Measurements from ENCODE around the gene CAB39. TPM values are rescaled to one million over a fixed set of nuclear protein-coding genes. Genes with fewer than 3 reads are reported as not detected.
A peak's percentile ranks its signal among the peaks of the same experiment; 100 is the strongest.

Gene CAB39
- total and polyA plus RNA-seq, 8 donors, result 9.9 to 41.6 (median 21.0) TPM

DNA sequence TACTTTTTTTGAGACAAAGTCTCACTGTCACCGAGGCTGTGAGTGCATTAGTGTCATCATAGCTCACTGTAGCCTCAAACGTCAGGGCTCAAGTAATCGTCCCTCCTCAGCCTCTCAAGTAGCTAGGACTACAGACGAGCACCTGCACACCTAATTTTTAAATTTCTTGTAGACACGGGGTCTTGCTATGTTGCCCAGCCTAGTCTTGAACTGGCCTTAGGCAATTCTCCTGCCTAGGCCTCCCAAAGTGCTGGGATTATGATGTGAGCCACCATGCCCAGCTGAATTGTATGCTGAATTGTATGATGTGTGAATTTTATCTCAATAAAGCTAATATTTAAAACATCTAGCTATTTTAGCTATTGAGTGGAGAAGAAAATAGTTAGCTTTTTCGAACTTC lies 18.9 kb downstream of the CAB39 start:
- intact Hi-C loops (cut with DNase I), result no loop called here
- WGBS, 2 donors, result 90 to 96% methylated on average over 6 of the region's 6 CpGs
- Histone ChIP-seq H3K27me3 (no peaks in the 10 kb centered on the region), H3K4me1 (peaks cover 0 to 13% (median 10%) of the 10 kb centered on the region in 3 donors), H3K36me3 (no peaks in the 10 kb centered on the region), H3K27ac (no peak overlapping the region), H3K4me3 (no peak overlapping the region), H3K9me3 (no peaks in the 10 kb centered on the region)
- DNase-seq (no peak), FAIRE-seq (no peak), ATAC-seq (no peak)
- TF ChIP-seq, protein P1, sequence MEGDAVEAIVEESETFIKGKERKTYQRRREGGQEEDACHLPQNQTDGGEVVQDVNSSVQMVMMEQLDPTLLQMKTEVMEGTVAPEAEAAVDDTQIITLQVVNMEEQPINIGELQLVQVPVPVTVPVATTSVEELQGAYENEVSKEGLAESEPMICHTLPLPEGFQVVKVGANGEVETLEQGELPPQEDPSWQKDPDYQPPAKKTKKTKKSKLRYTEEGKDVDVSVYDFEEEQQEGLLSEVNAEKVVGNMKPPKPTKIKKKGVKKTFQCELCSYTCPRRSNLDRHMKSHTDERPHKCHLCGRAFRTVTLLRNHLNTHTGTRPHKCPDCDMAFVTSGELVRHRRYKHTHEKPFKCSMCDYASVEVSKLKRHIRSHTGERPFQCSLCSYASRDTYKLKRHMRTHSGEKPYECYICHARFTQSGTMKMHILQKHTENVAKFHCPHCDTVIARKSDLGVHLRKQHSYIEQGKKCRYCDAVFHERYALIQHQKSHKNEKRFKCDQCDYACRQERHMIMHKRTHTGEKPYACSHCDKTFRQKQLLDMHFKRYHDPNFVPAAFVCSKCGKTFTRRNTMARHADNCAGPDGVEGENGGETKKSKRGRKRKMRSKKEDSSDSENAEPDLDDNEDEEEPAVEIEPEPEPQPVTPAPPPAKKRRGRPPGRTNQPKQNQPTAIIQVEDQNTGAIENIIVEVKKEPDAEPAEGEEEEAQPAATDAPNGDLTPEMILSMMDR (IDR thresholded peaks at IDR 0.05), result no peak

DNA sequence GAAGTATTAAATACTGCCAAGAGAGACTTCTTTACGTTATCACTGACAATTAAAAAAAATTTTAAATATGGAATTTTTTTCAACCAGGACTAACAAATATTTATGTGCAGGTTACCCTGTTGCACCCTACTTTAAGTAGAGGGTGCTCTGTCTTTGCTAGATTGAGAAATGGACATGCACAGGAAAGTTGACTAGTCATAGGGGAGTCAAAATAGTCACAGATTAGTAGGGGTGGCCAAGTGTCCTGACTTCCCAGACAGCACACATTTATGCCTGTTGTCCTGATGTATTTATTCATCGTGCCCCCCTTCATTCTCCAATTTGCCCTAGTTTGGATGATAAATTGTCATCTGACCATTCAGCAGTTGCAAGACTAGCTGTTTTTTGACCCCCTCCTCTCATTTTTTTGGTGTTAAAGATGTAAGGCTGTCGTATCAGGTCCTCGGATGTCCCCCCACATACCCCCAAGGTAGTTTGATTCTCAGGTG lies 20.3 kb downstream of the CAB39 start:
- ATAC-seq (no peak), FAIRE-seq (no peak), DNase-seq (no peak)
- intact Hi-C loops (cut with DNase I), result no loop called here
- no peak overlapping the region for H3K27ac ChIP-seq
- 68 to 81% methylated on average over 4 of the region's 4 CpGs for WGBS, 2 donors
- H3K9me3 ChIP-seq, result no peaks in the 10 kb centered on the region
- no peaks in the 10 kb centered on the region for H3K36me3 ChIP-seq
- TF ChIP-seq, protein P1 (IDR thresholded peaks at IDR 0.05), result no peak
- no peak overlapping the region for H3K4me3 ChIP-seq
- H3K4me1 ChIP-seq, result peaks cover 12 to 27% (median 23%) of the 10 kb centered on the region in 3 donors
- no peaks in the 10 kb centered on the region for H3K27me3 ChIP-seq

DNA sequence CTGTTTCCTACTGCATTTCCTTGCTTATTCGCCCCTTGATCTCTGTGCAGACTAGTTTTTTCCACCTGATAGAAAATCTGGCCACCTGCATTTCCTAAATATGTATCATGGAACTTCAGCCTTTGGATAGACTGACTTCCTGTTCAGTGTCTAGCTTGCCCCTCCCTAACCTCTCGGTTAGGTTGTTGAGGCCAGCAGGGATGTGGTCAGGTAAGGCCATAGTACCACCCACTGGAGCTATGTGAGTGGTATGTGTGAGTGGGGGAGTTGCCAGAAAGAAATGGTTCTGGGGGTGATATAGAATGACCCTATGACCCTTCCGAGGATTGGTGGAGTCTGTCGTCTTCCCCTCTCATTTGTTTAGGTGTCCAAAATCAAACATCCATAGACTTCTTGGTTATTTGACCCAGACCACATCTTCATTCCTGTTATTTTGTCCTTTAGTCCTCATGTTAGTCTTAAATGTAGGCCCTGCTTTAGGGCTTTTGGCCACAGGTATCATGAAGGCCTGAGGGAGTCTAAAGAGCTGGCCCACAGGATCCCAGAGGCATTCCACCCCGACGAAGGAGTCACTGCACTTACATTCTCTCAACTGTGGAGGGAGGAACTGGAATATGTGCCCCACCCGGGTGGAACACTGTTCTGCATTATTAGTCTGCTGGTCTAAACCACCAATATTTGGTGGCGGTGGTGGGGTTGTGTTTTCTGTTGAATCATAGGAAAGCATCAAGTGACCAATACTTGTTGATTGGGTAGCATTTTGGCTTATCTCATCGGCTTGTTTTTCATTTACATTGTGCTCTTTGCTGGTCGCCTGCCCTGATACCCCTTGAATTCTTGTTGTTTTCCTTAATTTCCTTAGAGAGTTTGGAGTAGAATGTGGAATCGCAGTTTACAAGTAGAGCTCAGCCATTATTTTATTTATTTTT lies 21.9 kb downstream of the CAB39 start:
- ATAC-seq (no peak), FAIRE-seq (no peak), DNase-seq (no peak)
- H3K27ac ChIP-seq, result no peak overlapping the region
- 90 to 95% methylated on average over 11 of the region's 11 CpGs for WGBS, 2 donors
- TF ChIP-seq, protein P1 (IDR thresholded peaks at IDR 0.05), result no peak
- H3K36me3 ChIP-seq, result no peaks in the 10 kb centered on the region
- H3K4me3 ChIP-seq, result no peak overlapping the region
- intact Hi-C loops (cut with DNase I), result no loop called here
- H3K4me1 ChIP-seq, result peaks cover 12 to 43% (median 36%) of the 10 kb centered on the region in 3 donors
- H3K27me3 ChIP-seq, result no peaks in the 10 kb centered on the region
- H3K9me3 ChIP-seq, result no peaks in the 10 kb centered on the region

DNA sequence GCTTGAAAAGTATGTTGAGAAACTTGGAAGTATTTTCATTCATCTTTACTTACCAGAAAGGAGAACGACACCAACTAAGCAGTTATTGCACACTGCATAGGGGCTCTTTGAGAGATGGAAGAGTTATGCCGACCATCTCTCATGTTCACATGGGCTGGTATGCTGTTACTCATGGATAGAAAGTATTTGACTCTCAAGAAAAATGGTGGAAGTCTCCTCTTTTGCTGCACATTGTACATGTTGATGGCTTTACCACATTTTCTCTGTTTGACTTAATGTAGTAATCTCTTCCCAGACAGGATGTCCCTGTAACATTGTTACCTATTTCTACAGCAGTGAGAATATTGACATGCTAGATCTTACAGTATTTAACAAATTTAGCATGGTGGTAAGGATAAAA lies 23.2 kb downstream of the CAB39 start:
- DNase-seq (no peak), FAIRE-seq (no peak), ATAC-seq (no peak)
- Histone ChIP-seq H3K36me3 (no peaks in the 10 kb centered on the region), H3K27me3 (no peaks in the 10 kb centered on the region), H3K27ac (no peak overlapping the region), H3K4me3 (no peak overlapping the region), H3K9me3 (no peaks in the 10 kb centered on the region), H3K4me1 (peaks cover 12 to 49% (median 35%) of the 10 kb centered on the region in 3 donors)
- TF ChIP-seq, protein P1 (IDR thresholded peaks at IDR 0.05), result no peak
- 89 to 95% methylated on average over 2 of the region's 2 CpGs for WGBS, 2 donors
- intact Hi-C loops (cut with DNase I), result no loop called here

DNA sequence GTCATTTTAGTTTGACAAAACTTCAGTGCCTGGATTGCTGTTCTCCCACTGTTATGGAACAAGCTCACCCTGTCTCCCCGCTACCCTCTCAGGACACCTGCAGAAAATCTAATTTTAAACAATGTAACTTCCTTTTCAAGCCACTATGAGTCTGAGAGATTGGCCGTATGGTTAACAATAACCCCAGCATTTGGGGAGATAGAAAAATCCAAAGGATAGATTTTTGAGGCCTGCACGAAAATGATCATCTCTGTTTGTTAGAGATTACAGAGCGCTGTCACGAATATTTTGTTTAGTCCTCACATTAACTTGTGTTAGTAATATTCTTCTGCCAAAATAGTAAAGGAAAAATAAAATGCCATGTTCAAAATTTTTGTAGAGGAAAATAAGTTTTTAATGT lies 24.7 kb downstream of the CAB39 start:
- 69 to 70% methylated on average over 5 of the region's 5 CpGs for WGBS, 2 donors
- Histone ChIP-seq H3K4me1 (peaks cover 12 to 49% (median 34%) of the 10 kb centered on the region in 3 donors), H3K36me3 (no peaks in the 10 kb centered on the region), H3K27ac (peak overlapping the region in 3 of 4 donors; percentile 18 to 75 (median 72)), H3K4me3 (no peak overlapping the region), H3K27me3 (no peaks in the 10 kb centered on the region), H3K9me3 (no peaks in the 10 kb centered on the region)
- DNase-seq, result no peak
- ATAC-seq, result no peak
- no peak for FAIRE-seq
- intact Hi-C loops (cut with DNase I), result no loop called here
- TF ChIP-seq, protein P1 (IDR thresholded peaks at IDR 0.05), result no peak
